ENCODE measurements around the gene UBL7. TPM values are rescaled to one million over a fixed set of nuclear protein-coding genes. Genes with fewer than 3 reads are reported as not detected.

Gene UBL7
- total and polyA plus RNA-seq, 2 of the 8 experiments (the other 6 are each of a cell fraction or from before 2014, with no cell fraction given), result 71.5 to 183 TPM

GRCh38 chr15:74460871-74461846 lies at the start of gene UBL7 (continued):
- no peak for TF ChIP-seq CHD7 (IDR thresholded peaks at IDR 0.05; ENCODE audit: insufficient replicate concordance, low read length)
- no peak for TF ChIP-seq RXRA (IDR thresholded peaks at IDR 0.05; ENCODE audit: insufficient read depth, low read depth, low read length)
- peak; percentile 80 for TF ChIP-seq TEAD4 (IDR thresholded peaks at IDR 0.05; ENCODE audit: low read depth, low read length)
- TF ChIP-seq CTCF (IDR thresholded peaks at IDR 0.05; ENCODE audit: control extremely low read depth in 1 of 3, insufficient read depth in 1 of 3, low read depth in 1 of 3, low read length in 3 of 3), result peak in 2 of 3 experiments; percentile 19 to 21; a peak in 3 of 4 replicates
- peak; percentile 79; the same call in 1 of the 2 replicates for TF ChIP-seq SP4 (IDR thresholded peaks at IDR 0.05; ENCODE audit: low read length)
- TF ChIP-seq CREB1 (IDR thresholded peaks at IDR 0.05), result peak; percentile 42; the same call in 1 of the 2 replicates
- TF ChIP-seq CHD2 (IDR thresholded peaks at IDR 0.05; ENCODE audit: low read length), result peak; percentile 56; the same call in 1 of the 2 replicates

All from H1 (cell line).